CD4-positive, alpha-beta T cell treated with Interleukin-15 for 1 hour (primary cell): Measurements from ENCODE around the gene ALOXE3.
A peak's percentile ranks its signal among the peaks of the same experiment; 100 is the strongest.
"Not testable (repeated sequence)": the region's sequence is repeated elsewhere in the genome, so short reads cannot be mapped to it uniquely, and the experiment has no call there.

Experiments used
- DNase-seq: peaks from one replicate; pipeline ENCODE4 v3.0.0-alpha.2; 2020

Gene ALOXE3

GRCh38 chr17:8087952-8088230 lies 30.4 kb downstream of the ALOXE3 start:
- no peak for DNase-seq

GRCh38 chr17:8087075-8087951 lies 31.0 kb downstream of the ALOXE3 start, which contains the start of gene ALOX12B:
Gene ALOX12B (minus strand): TSS chr17:8087716. CDS start chr17:8087442, 274 bp downstream.
- DNase-seq = no peak

- DNase-seq = no peak
These were observed 34.1 kb downstream of the ALOXE3 start for GRCh38 chr17:8084250-8084649.

GRCh38 chr17:8082292-8082691 lies 36.0 kb downstream of the ALOXE3 start:
- DNase-seq = no peak

GRCh38 chr17:8081876-8082275 lies 36.4 kb downstream of the ALOXE3 start:
- DNase-seq = no peak

GRCh38 chr17:8080799-8081219 lies 37.5 kb downstream of the ALOXE3 start:
- no peak for DNase-seq

- no peak for DNase-seq
These were observed 38.0 kb downstream of the ALOXE3 start for GRCh38 chr17:8080208-8080798.

GRCh38 chr17:8079291-8080207 lies 38.8 kb downstream of the ALOXE3 start:
- DNase-seq = peak; percentile 81

GRCh38 chr17:8077939-8078338 lies 40.4 kb downstream of the ALOXE3 start:
- not testable (repeated sequence) for DNase-seq

DNA sequence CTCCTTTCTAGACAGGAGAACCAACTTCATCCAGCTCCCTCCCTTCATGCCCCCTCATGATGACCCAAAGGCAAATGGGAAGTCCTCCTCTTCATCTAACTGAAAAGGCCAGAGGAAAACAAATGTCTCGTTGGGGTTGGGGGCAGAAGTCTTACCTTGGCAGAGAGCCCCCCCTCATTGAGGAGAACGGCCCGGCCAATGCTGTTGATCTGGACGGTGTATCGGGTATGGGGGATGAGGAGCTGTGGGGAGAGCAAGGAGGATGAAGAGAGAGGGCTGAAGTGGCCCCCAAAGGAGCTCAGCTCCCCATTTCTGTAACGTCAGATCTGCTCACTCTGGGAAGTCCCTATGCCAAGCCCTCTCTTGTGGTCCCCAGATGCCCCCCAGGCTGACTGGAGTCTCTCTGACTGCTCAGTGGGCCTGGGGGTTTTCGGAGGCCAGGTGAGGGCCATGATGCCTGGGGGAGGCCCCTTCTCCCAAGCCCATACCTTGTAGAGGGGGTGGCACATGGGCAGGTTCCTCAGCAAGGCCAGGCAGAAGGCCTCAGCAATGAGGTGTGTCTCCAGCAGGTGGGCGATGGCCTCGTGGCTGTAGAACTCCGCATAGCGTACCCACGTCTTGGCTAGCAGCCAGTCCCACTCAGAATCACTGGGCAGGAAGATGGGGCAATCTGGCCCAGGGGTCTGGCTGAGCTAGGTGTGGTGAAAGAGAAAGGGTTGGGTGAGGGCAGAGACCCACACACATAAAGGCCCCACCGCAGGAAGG lies 41.6 kb downstream of the ALOXE3 start:
- no peak for DNase-seq

GRCh38 chr17:8075574-8076342 lies 42.6 kb downstream of the ALOXE3 start:
- DNase-seq = no peak

DNA sequence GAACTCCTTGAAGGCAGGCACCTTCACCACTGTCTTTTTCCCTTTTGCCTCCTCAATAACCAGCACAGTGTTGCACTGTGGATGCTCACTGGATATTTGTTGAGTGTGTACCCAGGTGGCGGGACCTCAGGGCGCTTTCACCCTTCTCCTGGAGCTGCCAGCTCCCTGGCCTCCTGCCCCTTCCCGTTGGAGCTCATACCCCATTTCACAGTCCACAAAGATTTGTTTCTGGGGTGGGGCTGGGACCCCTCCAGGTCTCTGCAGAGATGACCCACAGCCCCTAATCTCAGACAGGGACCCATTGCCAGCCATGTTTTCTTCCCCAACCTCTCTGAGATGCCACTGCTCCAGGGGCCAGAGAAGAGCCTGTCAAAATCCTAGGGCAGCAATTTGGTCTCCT lies 43.2 kb downstream of the ALOXE3 start:
- no peak for DNase-seq

DNA sequence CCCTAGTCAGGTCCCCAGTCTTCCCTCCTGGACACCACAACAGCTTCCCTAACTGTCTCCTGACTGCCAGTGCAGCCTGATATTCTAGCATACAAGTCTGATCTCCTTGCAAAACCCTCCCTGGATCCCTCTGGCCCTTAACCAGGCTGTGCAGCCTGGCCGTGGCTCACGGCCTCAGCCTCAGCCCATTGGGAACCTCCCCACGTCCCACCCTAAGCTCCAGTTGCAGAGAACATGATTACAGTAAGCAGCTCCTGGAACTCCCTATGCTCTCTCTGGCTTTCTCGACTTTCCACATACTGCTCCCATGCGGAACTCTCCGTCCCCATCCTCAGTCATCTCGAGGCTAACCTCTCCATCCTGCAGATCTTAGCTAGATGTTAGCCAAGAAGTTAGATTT lies 43.8 kb downstream of the ALOXE3 start:
- no peak for DNase-seq

DNA sequence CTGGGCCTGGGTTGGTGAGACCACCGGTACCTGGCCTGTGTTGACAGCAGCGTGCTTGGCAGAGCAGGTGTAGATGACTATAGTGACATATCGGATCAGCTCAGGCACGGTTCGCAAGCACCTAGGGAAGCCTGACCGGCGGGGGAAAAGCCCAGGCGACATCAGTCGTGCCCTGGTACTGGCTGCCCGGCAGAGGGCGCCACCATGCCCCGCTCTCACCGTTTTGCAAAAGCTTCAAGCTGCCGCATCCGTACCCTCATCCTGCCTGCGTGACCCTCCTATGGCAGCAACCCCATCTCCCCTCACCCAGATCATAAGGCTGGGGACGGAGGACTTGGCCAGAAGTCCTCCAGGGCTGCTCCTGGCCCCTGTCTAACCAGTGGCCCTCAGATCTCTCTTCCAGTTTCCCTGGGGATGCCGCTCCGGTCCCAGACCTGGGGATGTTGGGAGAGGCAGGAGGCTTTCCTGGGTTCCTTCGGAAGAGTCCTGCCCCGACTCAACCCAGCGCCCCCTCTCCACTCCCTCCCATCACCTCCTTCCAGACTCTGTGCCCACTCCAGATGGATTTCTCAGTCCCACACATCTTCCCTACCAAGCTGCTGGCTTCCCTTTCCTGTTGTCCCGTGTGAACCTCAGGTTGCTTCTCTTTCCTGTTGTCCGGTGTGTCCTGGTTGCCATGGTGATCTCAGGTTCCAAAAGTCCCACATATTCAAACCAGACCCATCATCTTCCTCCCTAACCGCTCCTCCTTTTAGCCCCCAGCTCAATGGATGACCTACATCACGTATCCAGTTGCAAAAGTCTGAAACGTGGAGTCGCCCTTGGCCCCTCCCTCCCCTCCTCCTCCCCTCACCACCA lies 44.5 kb downstream of the ALOXE3 start:
- DNase-seq = peak; percentile 88

DNA sequence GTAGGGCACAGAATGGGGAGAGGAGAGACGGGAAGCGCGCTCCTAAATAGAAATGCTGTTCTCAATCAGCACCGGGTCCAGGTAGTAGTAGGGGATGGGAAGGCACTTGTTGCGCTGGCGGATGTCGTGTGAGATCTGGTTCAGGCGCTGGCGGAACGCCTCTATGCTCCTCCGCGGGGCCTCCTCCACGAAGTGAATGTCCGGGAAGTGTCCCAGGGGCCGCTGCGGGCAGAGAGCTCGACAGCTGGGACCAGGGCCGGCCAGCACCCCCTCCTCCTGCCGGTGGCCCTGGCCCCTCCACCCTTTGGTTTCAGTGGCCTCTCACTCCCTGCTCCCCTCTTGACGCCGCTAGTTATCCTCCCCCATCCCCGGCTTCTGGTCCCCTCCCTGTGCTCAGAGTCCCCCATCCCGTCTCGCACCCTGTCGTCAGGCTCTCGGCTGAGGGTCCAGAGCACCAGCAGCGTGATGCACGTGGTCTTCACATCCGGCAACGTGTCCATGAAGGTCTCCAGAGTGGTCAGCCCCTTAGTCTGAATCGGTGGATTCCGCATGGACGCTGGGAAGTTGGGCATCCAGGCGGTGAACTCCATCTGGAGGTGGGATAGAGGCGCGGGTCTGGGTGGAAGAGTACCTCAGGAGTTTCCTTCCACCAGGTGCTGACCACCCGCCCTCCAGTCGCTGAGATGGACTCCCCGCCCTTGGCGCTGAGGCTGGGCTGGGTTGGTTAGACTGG lies 45.4 kb downstream of the ALOXE3 start:
- peak; percentile 33 for DNase-seq

GRCh38 chr17:8072341-8072728 lies 46.0 kb downstream of the ALOXE3 start:
- peak; percentile 10 for DNase-seq

GRCh38 chr17:8071496-8071895 lies 46.8 kb downstream of the ALOXE3 start:
- DNase-seq = peak; percentile 5

- DNase-seq = no peak
These were observed 48.8 kb downstream of the ALOXE3 start for GRCh38 chr17:8069587-8069860.

- peak; percentile 68 for DNase-seq
These were observed 49.4 kb downstream of the ALOXE3 start for GRCh38 chr17:8068736-8069586.
